Measurements from ENCODE around the gene GPC1.

The GPC1 gene

GRCh38 chr2:240432430-240432819, 3.0 kb upstream of the GPC1 start:
- Histone ChIP-seq H3K4me1 (peaks cover 5 to 27% (median 24%) of the 10 kb centered on the region in 4 donors), H3K9me3 (no peaks in the 10 kb centered on the region), H3K27me3 (no peaks in the 10 kb centered on the region), H3K36me3 (no peaks in the 10 kb centered on the region), H3K4me3 (no peak overlapping the region), H3K27ac (no peak overlapping the region)
- intact Hi-C loops (cut with DNase I; ENCODE audit: low total_unique reads): loop anchor here (5.0 to 10.0 kb wide), 2 partner anchors 45 to 132 kb away; partner anchors contain the start of genes DUSP28 and RNPEPL1
- TF ChIP-seq CTCF (IDR thresholded peaks at IDR 0.05): no peak
- peak in 1 of 2 donors; percentile 35 for DNase-seq

DNA sequence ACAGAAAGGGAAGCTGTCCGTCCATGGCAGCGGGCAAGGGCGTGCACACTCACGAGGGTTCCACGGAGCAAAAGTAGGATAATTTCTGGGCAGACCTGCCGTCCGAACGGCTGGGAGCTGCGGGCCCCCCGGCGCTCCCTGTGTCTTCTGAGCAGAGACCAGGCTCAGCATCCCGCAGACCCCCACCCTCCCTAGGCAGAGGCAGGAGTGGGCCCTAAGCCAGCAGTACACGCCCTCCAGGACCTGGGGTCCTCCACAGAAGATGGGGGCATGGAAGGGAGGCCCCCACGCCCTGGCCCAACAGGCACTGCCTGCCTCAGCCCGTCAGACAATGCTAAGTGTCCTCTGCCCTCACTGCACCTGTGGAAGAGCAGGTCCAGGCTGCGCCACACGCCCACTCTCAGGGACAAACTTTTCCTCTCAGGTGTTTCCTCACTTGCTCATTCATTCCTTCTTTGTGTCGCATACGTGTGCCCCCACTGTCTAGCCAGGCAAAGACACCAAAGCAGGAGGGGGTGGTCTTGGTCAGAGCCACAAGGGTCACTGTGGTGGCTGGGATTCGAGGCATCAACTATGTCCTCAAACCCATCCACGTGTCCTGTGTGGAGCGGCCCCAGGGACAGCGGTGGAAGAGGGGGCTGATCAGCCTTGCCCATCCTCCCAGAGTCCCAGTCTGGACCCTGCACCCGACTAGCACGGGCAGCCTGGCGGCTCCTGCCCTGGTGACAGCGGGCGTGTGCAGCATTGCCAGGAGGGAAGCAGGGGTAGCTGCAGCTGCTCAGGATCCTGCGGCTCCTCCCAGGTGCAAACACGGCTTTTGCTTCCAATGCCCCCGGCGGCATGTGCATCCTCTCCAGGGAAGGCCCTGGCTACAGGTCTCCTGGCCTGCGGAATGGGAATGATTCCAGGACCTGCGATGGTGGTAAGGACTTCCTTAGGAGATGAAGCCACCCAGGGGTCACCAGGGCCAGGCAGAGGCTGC, 2.4 kb upstream of the GPC1 start:
- Histone ChIP-seq H3K4me1 (peaks cover 5 to 34% (median 31%) of the 10 kb centered on the region in 4 donors), H3K4me3 (no peak overlapping the region), H3K27ac (peak overlapping the region in 1 of 2 donors; percentile 81), H3K27me3 (no peaks in the 10 kb centered on the region), H3K9me3 (no peaks in the 10 kb centered on the region), H3K36me3 (no peaks in the 10 kb centered on the region)
- no peak for TF ChIP-seq CTCF (IDR thresholded peaks at IDR 0.05)
- peak; percentile 16 to 62 for DNase-seq
- intact Hi-C loops (cut with DNase I; ENCODE audit: low total_unique reads): loop anchor here (5.0 to 10.0 kb wide), 2 partner anchors 46 to 132 kb away; partner anchors contain the start of genes DUSP28 and RNPEPL1

GRCh38 chr2:240433973-240434727, 1.3 kb upstream of the GPC1 start:
- Histone ChIP-seq H3K27me3 (no peaks in the 10 kb centered on the region), H3K27ac (peak overlapping the region; percentile 81 to 94), H3K4me1 (peaks cover 10 to 44% (median 39%) of the 10 kb centered on the region in 4 donors), H3K36me3 (no peaks in the 10 kb centered on the region), H3K4me3 (peak overlapping the region; percentile 64 to 69), H3K9me3 (no peaks in the 10 kb centered on the region)
- intact Hi-C loops (cut with DNase I; ENCODE audit: low total_unique reads): loop anchor here (5.0 to 10.0 kb wide), 2 partner anchors 47 to 131 kb away; partner anchors contain the start of genes DUSP28 and RNPEPL1
- peak in 1 of 2 donors; percentile 87 for DNase-seq
- TF ChIP-seq CTCF (IDR thresholded peaks at IDR 0.05): no peak

GRCh38 chr2:240434728-240435456, 571 bp upstream of the GPC1 start:
- Histone ChIP-seq H3K4me1 (peaks cover 10 to 49% (median 42%) of the 10 kb centered on the region in 4 donors), H3K27ac (peak overlapping the region; percentile 81 to 94), H3K4me3 (peak overlapping the region; percentile 64 to 69), H3K36me3 (no peaks in the 10 kb centered on the region), H3K27me3 (no peaks in the 10 kb centered on the region), H3K9me3 (no peaks in the 10 kb centered on the region)
- intact Hi-C loops (cut with DNase I; ENCODE audit: low total_unique reads): loop anchor here (5.0 to 10.0 kb wide), 2 partner anchors 48 to 130 kb away; partner anchors contain the start of genes DUSP28 and RNPEPL1
- DNase-seq: peak; percentile 89 to 97
- TF ChIP-seq CTCF (IDR thresholded peaks at IDR 0.05): no peak

Measured in tibial artery (tissue), 4 donors.